H1 (cell line): ENCODE data around the gene MIDN. TPM values are rescaled to one million over a fixed set of nuclear protein-coding genes. Genes with fewer than 3 reads are reported as not detected.

ENCODE experiments used
- ASH2L ChIP-seq: fragments of 200-600, 300-600 bp; sonication (generic); IDR thresholded peaks from one replicate; pipeline ENCODE4 v1.7.1; 2017; ENCODE audit warnings: low read length
- BRCA1 ChIP-seq: IDR thresholded peaks from 2 replicates; pipeline ENCODE4 v1.6.1; 2012; ENCODE audit warnings: low read depth, low read length, improper control_type of control experiment
- CHD1 ChIP-seq: IDR thresholded peaks from 2 replicates; pipeline ENCODE4 v1.6.1; 2012; ENCODE audit warnings: low read depth, low read length, improper control_type of control experiment
- CTBP2 ChIP-seq: IDR thresholded peaks from 2 replicates; pipeline ENCODE4 v1.7.0; 2011; ENCODE audit warnings: borderline replicate concordance, mild to moderate bottlenecking, moderate library complexity, mixed read lengths, low read length; ENCODE audit not compliant: insufficient read depth, insufficient read length
- MAX ChIP-seq: IDR thresholded peaks from 2 replicates; pipeline ENCODE4 v1.6.1; 2012; ENCODE audit warnings: inconsistent platforms
- NANOG ChIP-seq: IDR thresholded peaks from 2 replicates; pipeline ENCODE4 v1.6.1; 2011; ENCODE audit warnings: low read length, low read depth, mild to moderate bottlenecking, inconsistent platforms; ENCODE audit not compliant: insufficient read depth, poor library complexity, severe bottlenecking
- POLR2A ChIP-seq, 2 experiments: IDR thresholded peaks; 1 replicate in 1 of 2; 2 replicates in 1 of 2; pipeline ENCODE4 v1.6.1; 2011; ENCODE audit warnings: low read depth in 2 of 2, low read length in 2 of 2, mild to moderate bottlenecking in 2 of 2; ENCODE audit errors: control extremely low read depth in 1 of 2
- TBP ChIP-seq: IDR thresholded peaks from 2 replicates; pipeline ENCODE4 v1.6.1; 2011; ENCODE audit warnings: low read depth, low read length, improper control_type of control experiment
- polyA plus RNA-seq, 7 experiments: library from polyadenylated mRNA; depleted of rRNA in 3 of 7; stranded (reverse) in 5 of 7; unstranded in 2 of 7; fragments of >200 nt in 5 of 7; fragments of 200-250 nt in 2 of 7; gene quantifications; 1 replicate in 5 of 7; 2 replicates in 1 of 7; 4 replicates in 1 of 7; pipeline versions ENCODE4 v1.2.1 to v1.2.3, GENCODE V29; 2011 to 2013; ENCODE audit warnings: missing spikeins in 2 of 7, mixed read lengths in 2 of 7
- total RNA-seq: library from RNA; stranded (reverse); fragmentation: NEBNext Ultra II Directional; extraction: Animal tissue kit (Norgen Biotek cat#: 25700); gene quantifications from 2 replicates; pipeline ENCODE4 v1.2.1, GENCODE V29; 2021

Gene MIDN
- total and polyA plus RNA-seq, 2 of the 8 experiments (the other 6 are each of a cell fraction or from before 2014, with no cell fraction given) = 39.8 to 159 TPM

- TF ChIP-seq NANOG (no peak), TBP (no peak), BRCA1 (no peak), MAX (no peak), CHD1 (no peak), POLR2A (IDR thresholded peaks at IDR 0.05; ENCODE audit: control extremely low read depth in 1 of 2, low read depth in 2 of 2, low read length in 2 of 2) (no peak), ASH2L (no peak), CTBP2 (no peak)
These were observed 39.2 kb downstream of the MIDN start (continued) for GRCh38 chr19:1287354-1288225.
